Kidney (tissue), 14 donors: ENCODE data around the gene PEF1. TPM values are rescaled to one million over a fixed set of nuclear protein-coding genes. Genes with fewer than 3 reads are reported as not detected.

Experiments used
- DNase-seq, 5 donors: peaks; one replicate each; pipeline ENCODE4 v3.0.0-alpha.2; 2013 to 2020
- FAIRE-seq: peaks from 2 replicates; lab custom pipeline; 2012; peaks lifted over from hg19 to GRCh38; lab: Jason Lieb, UNC
- H3K27ac ChIP-seq, 2 donors: one replicate each; pipeline ENCODE4 v1.7.0; 2013; ENCODE audit warnings: low read depth in 2 of 2, low read length in 2 of 2, inconsistent platforms in 1 of 2
- H3K27me3 ChIP-seq: one replicate; pipeline ENCODE4 v1.7.1; 2013; ENCODE audit warnings: low read length, inconsistent platforms; ENCODE audit not compliant: control insufficient read depth, insufficient read depth
- H3K36me3 ChIP-seq, 3 donors: one replicate each; pipeline versions ENCODE4 v1.7.0 to v1.7.1; 2013; ENCODE audit warnings: low read length in 3 of 3, control low read depth in 1 of 3, inconsistent platforms in 1 of 3; ENCODE audit not compliant: insufficient read depth in 3 of 3, control insufficient read depth in 2 of 3
- H3K4me1 ChIP-seq, 3 donors: one replicate each; pipeline versions ENCODE4 v1.7.0 to v1.7.1; 2013; ENCODE audit warnings: low read length in 3 of 3, inconsistent platforms in 1 of 3, low read depth in 1 of 3; ENCODE audit not compliant: control insufficient read depth in 2 of 3, insufficient read depth in 2 of 3
- H3K4me3 ChIP-seq, 3 donors: one replicate each; pipeline versions ENCODE4 v1.7.0 to v1.8.1; 2013; ENCODE audit warnings: low read length in 3 of 3, control low read depth in 1 of 3, inconsistent platforms in 1 of 3
- H3K9ac ChIP-seq, 3 donors: one replicate each; pipeline versions ENCODE4 v1.7.0 to v1.7.1; 2013; ENCODE audit warnings: low read length in 3 of 3, control low read depth in 1 of 3, inconsistent platforms in 1 of 3
- H3K9me3 ChIP-seq, 3 donors: one replicate each; pipeline versions ENCODE4 v1.7.0 to v1.7.1; 2013; ENCODE audit warnings: low read length in 3 of 3, control low read depth in 1 of 3, inconsistent platforms in 1 of 3; ENCODE audit not compliant: control insufficient read depth in 2 of 3, insufficient read depth in 1 of 3
- CTCF ChIP-seq: IDR thresholded peaks from 3 replicates; pipeline ENCODE4 v1.5.1; 2012; ENCODE audit warnings: mild to moderate bottlenecking, moderate library complexity, borderline replicate concordance; ENCODE audit not compliant: insufficient read depth; ENCODE audit errors: extremely low read depth
- intact Hi-C: fragments of 100-400 bp; cut with DNase I; formaldehyde crosslinking; loops from one replicate; pipeline ENCODE4 v1.11.1; 2022
- polyA plus RNA-seq: library from polyadenylated mRNA; stranded (reverse); fragments of 350-450 nt; fragmentation: Illumina TruSeq; extraction: RNeasy Lipid Tissue Mini Kit (QIAGEN cat#74804); gene quantifications from one replicate; pipeline ENCODE4 v1.2.3, GENCODE V29; 2014; ENCODE audit warnings: low read depth, low replicate concordance; ENCODE audit not compliant: insufficient read depth
- total RNA-seq: library from RNA; stranded (reverse); fragmentation: NEBNext Ultra II Directional; extraction: Animal tissue kit (Norgen Biotek cat#: 25700); gene quantifications from one replicate; pipeline ENCODE4 v1.2.1, GENCODE V29; 2021
- donor health status: control.
- donor health status: control.
- donor health status: control.
- donor health status: control.
- donor health status: control.
- donor health status: DM: yes; HTN: yes; CAD: no.
- donor health status: Normal renal cell carcinoma (clear cell type).

PEF1 gene
- total and polyA plus RNA-seq, 2 donors from 2014 or later, result 69.0 to 120 TPM

GRCh38 chr1:31675161-31675560 lies 30.5 kb upstream of the PEF1 start:
- H3K27me3 ChIP-seq, result no peaks in the 10 kb centered on the region
- peaks cover 0 to 4% (median 2%) of the 10 kb centered on the region in 3 donors for H3K4me1 ChIP-seq
- H3K4me3 ChIP-seq, result no peak overlapping the region
- no peak overlapping the region for H3K27ac ChIP-seq
- H3K9ac ChIP-seq, result no peak overlapping the region
- intact Hi-C loops, result no loop called here
- H3K9me3 ChIP-seq, result no peaks in the 10 kb centered on the region
- no peak for TF ChIP-seq CTCF
- no peaks in the 10 kb centered on the region for H3K36me3 ChIP-seq
- FAIRE-seq, result no peak
- DNase-seq, result no peak

DNA sequence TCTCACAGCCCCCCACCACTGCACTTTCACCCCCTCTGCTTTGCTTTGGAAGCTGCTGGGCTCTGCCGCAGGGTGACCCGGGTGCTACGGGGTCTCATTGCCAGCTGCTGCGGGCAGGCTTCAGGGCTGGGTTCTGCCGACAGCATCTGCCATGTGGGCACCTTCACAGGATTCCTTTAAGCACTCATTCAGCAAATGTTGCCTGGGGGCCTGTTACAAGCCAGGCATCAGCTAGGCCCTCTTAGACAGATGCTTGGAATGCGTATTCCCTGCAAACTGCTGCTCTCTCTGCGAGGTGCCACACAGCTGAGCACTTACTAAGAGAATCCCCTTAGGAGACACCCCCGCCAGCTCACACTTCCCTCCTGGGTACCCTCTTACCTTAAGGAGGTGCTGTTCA lies 29.9 kb upstream of the PEF1 start:
- Histone ChIP-seq H3K27ac (no peak overlapping the region), H3K27me3 (no peaks in the 10 kb centered on the region), H3K9ac (no peak overlapping the region), H3K4me3 (no peak overlapping the region), H3K4me1 (peaks cover 0 to 9% (median 4%) of the 10 kb centered on the region in 3 donors), H3K9me3 (no peaks in the 10 kb centered on the region), H3K36me3 (no peaks in the 10 kb centered on the region)
- FAIRE-seq (no peak), DNase-seq (no peak)
- intact Hi-C loops, result no loop called here
- TF ChIP-seq CTCF, result no peak

GRCh38 chr1:31673433-31673832 lies 28.8 kb upstream of the PEF1 start:
- no peaks in the 10 kb centered on the region for H3K27me3 ChIP-seq
- intact Hi-C loops, result no loop called here
- no peak for TF ChIP-seq CTCF
- H3K36me3 ChIP-seq, result no peaks in the 10 kb centered on the region
- peaks cover 0 to 16% (median 4%) of the 10 kb centered on the region in 3 donors for H3K4me1 ChIP-seq
- H3K4me3 ChIP-seq, result no peak overlapping the region
- H3K27ac ChIP-seq, result no peak overlapping the region
- FAIRE-seq (no peak), DNase-seq (no peak)
- no peaks in the 10 kb centered on the region for H3K9me3 ChIP-seq
- no peak overlapping the region for H3K9ac ChIP-seq

GRCh38 chr1:31672986-31673385 lies 28.3 kb upstream of the PEF1 start:
- Histone ChIP-seq H3K4me3 (no peak overlapping the region), H3K27ac (no peak overlapping the region), H3K27me3 (no peaks in the 10 kb centered on the region), H3K4me1 (peaks cover 0 to 16% (median 4%) of the 10 kb centered on the region in 3 donors), H3K9ac (no peak overlapping the region), H3K9me3 (no peaks in the 10 kb centered on the region), H3K36me3 (no peaks in the 10 kb centered on the region)
- no peak for DNase-seq
- intact Hi-C loops, result no loop called here
- FAIRE-seq, result no peak
- TF ChIP-seq CTCF, result no peak
